WTC11 (cell line): ENCODE measurements around the gene CLDN7. TPM values are rescaled to one million over a fixed set of nuclear protein-coding genes. Genes with fewer than 3 reads are reported as not detected.

ENCODE experiments used
- ATAC-seq: fragments of 200-7000 bp; cut with Tn5 transposase; 2 replicates; pipeline ENCODE4 v1.10.0; 2021; ENCODE audit warnings: mild to moderate bottlenecking, moderate library complexity
- CTCF ChIA-PET: fragments of 300-600 bp; sonication (Branson Sonifier 250); formaldehyde crosslinking; loops from one replicate; lab custom pipeline; 2021; ENCODE audit warnings: antibody characterized with exemption; lab: Charles Lee
- POLR2A ChIA-PET: fragments of 350-600 bp; sonication (Branson Sonifier 250); formaldehyde crosslinking; loops from one replicate; lab custom pipeline; 2021; ENCODE audit warnings: antibody characterized with exemption; lab: Charles Lee
- DNase-seq: peaks from one replicate; pipeline ENCODE4 v3.0.0; 2021; ENCODE audit warnings: low spot score
- H3K27ac Mint-ChIP-seq: 2 replicates; pipeline ENCODE4 v1.8.0; 2021; ENCODE audit warnings: mixed read lengths
- H3K27me3 Mint-ChIP-seq: 2 replicates; pipeline ENCODE4 v1.8.0; 2021; ENCODE audit warnings: low read depth, mild to moderate bottlenecking, moderate library complexity, mixed read lengths
- H3K36me3 Mint-ChIP-seq: 2 replicates; pipeline ENCODE4 v1.8.0; 2021; ENCODE audit warnings: mixed read lengths
- H3K4me1 Mint-ChIP-seq: 2 replicates; pipeline ENCODE4 v1.8.0; 2022; ENCODE audit warnings: mixed read lengths
- H3K4me3 Mint-ChIP-seq: 2 replicates; pipeline ENCODE4 v1.8.0; 2021; ENCODE audit warnings: mild to moderate bottlenecking, moderate library complexity, mixed read lengths
- H3K9me3 Mint-ChIP-seq: 2 replicates; pipeline ENCODE4 v1.8.0; 2021; ENCODE audit warnings: mixed read lengths
- AFF4 ChIP-seq: sonication (generic); formaldehyde crosslinking; IDR thresholded peaks from 2 replicates; pipeline ENCODE4 v1.8.1; 2023; ENCODE audit warnings: mild to moderate bottlenecking, missing genetic modification reagents, borderline replicate concordance
- ATF1 ChIP-seq: sonication (generic); formaldehyde crosslinking; IDR thresholded peaks from 2 replicates; pipeline ENCODE4 v1.8.1; 2023; ENCODE audit warnings: mild to moderate bottlenecking, moderate library complexity, missing genetic modification reagents
- ATF6 ChIP-seq: sonication (generic); formaldehyde crosslinking; IDR thresholded peaks from 2 replicates; pipeline ENCODE4 v1.8.1; 2023; ENCODE audit warnings: mild to moderate bottlenecking, missing genetic modification reagents
- E2F4 ChIP-seq: sonication (generic); formaldehyde crosslinking; IDR thresholded peaks from 2 replicates; pipeline ENCODE4 v1.8.1; 2022; ENCODE audit warnings: low read depth, mild to moderate bottlenecking, moderate library complexity, missing genetic modification reagents, borderline replicate concordance
- ERG ChIP-seq: fragments of 250-450 bp; sonication (Bioruptor Pico); IDR thresholded peaks from 2 replicates; pipeline ENCODE4 v1.8.0; 2021; ENCODE audit warnings: mild to moderate bottlenecking
- FOXP4 ChIP-seq: sonication (generic); formaldehyde crosslinking; IDR thresholded peaks from 2 replicates; pipeline ENCODE4 v1.8.0; 2022; ENCODE audit warnings: mild to moderate bottlenecking, missing genetic modification reagents
- GABPB1 ChIP-seq: sonication (generic); formaldehyde crosslinking; IDR thresholded peaks from 2 replicates; pipeline ENCODE4 v1.8.1; 2023; ENCODE audit warnings: mild to moderate bottlenecking, missing genetic modification reagents
- GTF2I ChIP-seq: fragments of 250-450 bp; sonication (Bioruptor Pico); conservative IDR thresholded peaks from 2 replicates; pipeline ENCODE4 v1.4.0; 2021; ENCODE audit warnings: mild to moderate bottlenecking
- HMGA2 ChIP-seq: fragments of 250-450 bp; sonication (Bioruptor Pico); IDR thresholded peaks from 2 replicates; pipeline ENCODE4 v1.4.0; 2021; ENCODE audit warnings: mild to moderate bottlenecking, moderate library complexity
- NR2C2 ChIP-seq: sonication (generic); formaldehyde crosslinking; IDR thresholded peaks from 2 replicates; pipeline ENCODE4 v1.8.0; 2022; ENCODE audit warnings: mild to moderate bottlenecking, missing genetic modification reagents
- SOX15 ChIP-seq: fragments of 250-450 bp; sonication (Bioruptor Pico); IDR thresholded peaks from 2 replicates; pipeline ENCODE4 v1.9.0; 2021; ENCODE audit warnings: mild to moderate bottlenecking
- ZNF317 ChIP-seq: sonication (generic); formaldehyde crosslinking; IDR thresholded peaks from 2 replicates; pipeline ENCODE4 v1.8.1; 2023; ENCODE audit warnings: low read depth, mild to moderate bottlenecking, moderate library complexity, missing genetic modification reagents, borderline replicate concordance
- ZNF423 ChIP-seq: fragments of 250-450 bp; sonication (Bioruptor Pico); IDR thresholded peaks from 2 replicates; pipeline ENCODE4 v2.1.2; 2022; ENCODE audit warnings: mild to moderate bottlenecking, moderate library complexity
- ZNF512 ChIP-seq: sonication (generic); formaldehyde crosslinking; IDR thresholded peaks from 2 replicates; pipeline ENCODE4 v1.8.1; 2022; ENCODE audit warnings: missing genetic modification reagents, borderline replicate concordance
- ZNF671 ChIP-seq: fragments of 250-450 bp; sonication (Bioruptor Pico); IDR thresholded peaks from 2 replicates; pipeline ENCODE4 v1.8.0; 2021; ENCODE audit warnings: mild to moderate bottlenecking
- total RNA-seq: library from RNA; stranded (reverse); gene quantifications from 3 replicates; pipeline ENCODE4 v1.2.3, GENCODE V29; 2021

The CLDN7 gene
- total RNA-seq, 1 experiment from 2014 or later: 136 TPM

- TF ChIP-seq ATF6 (CRISPR knock-in tag): no peak
- no peak for TF ChIP-seq ZNF512 (CRISPR knock-in tag)
- TF ChIP-seq ERG (CRISPR knock-in tag): no peak
- TF ChIP-seq, all 79 proteins: peak for 0
Observed at GRCh38 chr17:7237266-7237760, 25.0 kb downstream of the CLDN7 start (continued).

- Mint-ChIP-seq H3K27ac (peak overlapping the region; percentile 15), H3K9me3 (no peaks in the 10 kb centered on the region), H3K4me3 (peak overlapping the region; percentile 95), H3K36me3 (peaks cover 29% of the 10 kb centered on the region), H3K4me1 (peaks cover 47% of the 10 kb centered on the region), H3K27me3 (no peaks in the 10 kb centered on the region)
- DNase-seq: no peak
- ATAC-seq: no peak
- ChIA-PET CTCF (interaction anchor here (6.0 kb wide), 1 partner anchor 16 kb away, joined by 36 read pairs; the partner anchor contains the start of genes ACADVL and DLG4), POLR2A (no interaction called here)
- TF ChIP-seq E2F4 (CRISPR knock-in tag) (no peak), ATF1 (CRISPR knock-in tag) (no peak), AFF4 (no peak), ZNF423 (CRISPR knock-in tag) (no peak), ZNF671 (CRISPR knock-in tag) (no peak), SOX15 (CRISPR knock-in tag) (no peak), GABPB1 (CRISPR knock-in tag) (no peak), GTF2I (no peak), ZNF317 (no peak), FOXP4 (CRISPR knock-in tag) (no peak), HMGA2 (CRISPR knock-in tag) (no peak), NR2C2 (CRISPR knock-in tag) (no peak)
Observed at GRCh38 chr17:7236808-7237207, 25.5 kb downstream of the CLDN7 start.
